ENCODE data around the gene IRX1. TPM values are rescaled to one million over a fixed set of nuclear protein-coding genes. Genes with fewer than 3 reads are reported as not detected.

Gene IRX1
- total and polyA plus RNA-seq, 2 donors (not counting 1 experiment from before 2014, with no cell fraction given): not detected

- H3K27ac Mint-ChIP-seq: no peak overlapping the region
- H3K4me1 Mint-ChIP-seq: no peaks in the 10 kb centered on the region
- Histone ChIP-seq H3K4me3 (ENCODE audit: control extremely low read depth in 1 of 5, extremely low read depth in 1 of 5, insufficient read depth in 1 of 5, low read depth in 2 of 5, low read length in 4 of 5) (no peak overlapping the region), H4K20me1 (ENCODE audit: control insufficient read depth, insufficient read depth, low read length, poor library complexity, severe bottlenecking) (no peaks in the 10 kb centered on the region), H3K27ac (ENCODE audit: low read length in 2 of 2) (no peak overlapping the region), H3K4me1 (ENCODE audit: control insufficient read depth in 2 of 2, insufficient read depth in 2 of 2, low read length in 2 of 2) (no peaks in the 10 kb centered on the region), H2AFZ (ENCODE audit: insufficient read depth, low read depth, low read length, poor library complexity, severe bottlenecking) (no peak overlapping the region), H3K4me2 (replicated peaks; ENCODE audit: low read depth, low read length, poor library complexity, severe bottlenecking) (no peak overlapping the region), H3K9me3 (ENCODE audit: control extremely low read depth in 1 of 3, control insufficient read depth in 2 of 3, insufficient read depth in 1 of 3, low read length in 2 of 3) (peaks cover 0 to 5% (median 0%) of the 10 kb centered on the region in 3 donors), H3K36me3 (replicated peaks in 1 of 2; ENCODE audit: control extremely low read depth in 1 of 2, control insufficient read depth in 1 of 2, extremely low read depth in 1 of 2, insufficient read depth in 2 of 2, low read length in 1 of 2) (no peaks in the 10 kb centered on the region), H3K9ac (ENCODE audit: low read length) (no peak overlapping the region), H3K79me2 (ENCODE audit: control insufficient read depth, insufficient read depth, low read length) (no peaks in the 10 kb centered on the region), H3K27me3 (replicated peaks in 1 of 4; ENCODE audit: control extremely low read depth in 1 of 4, control insufficient read depth in 3 of 4, insufficient read depth in 4 of 4, low read length in 3 of 4) (no peaks in the 10 kb centered on the region)
- TF ChIP-seq, protein P1, sequence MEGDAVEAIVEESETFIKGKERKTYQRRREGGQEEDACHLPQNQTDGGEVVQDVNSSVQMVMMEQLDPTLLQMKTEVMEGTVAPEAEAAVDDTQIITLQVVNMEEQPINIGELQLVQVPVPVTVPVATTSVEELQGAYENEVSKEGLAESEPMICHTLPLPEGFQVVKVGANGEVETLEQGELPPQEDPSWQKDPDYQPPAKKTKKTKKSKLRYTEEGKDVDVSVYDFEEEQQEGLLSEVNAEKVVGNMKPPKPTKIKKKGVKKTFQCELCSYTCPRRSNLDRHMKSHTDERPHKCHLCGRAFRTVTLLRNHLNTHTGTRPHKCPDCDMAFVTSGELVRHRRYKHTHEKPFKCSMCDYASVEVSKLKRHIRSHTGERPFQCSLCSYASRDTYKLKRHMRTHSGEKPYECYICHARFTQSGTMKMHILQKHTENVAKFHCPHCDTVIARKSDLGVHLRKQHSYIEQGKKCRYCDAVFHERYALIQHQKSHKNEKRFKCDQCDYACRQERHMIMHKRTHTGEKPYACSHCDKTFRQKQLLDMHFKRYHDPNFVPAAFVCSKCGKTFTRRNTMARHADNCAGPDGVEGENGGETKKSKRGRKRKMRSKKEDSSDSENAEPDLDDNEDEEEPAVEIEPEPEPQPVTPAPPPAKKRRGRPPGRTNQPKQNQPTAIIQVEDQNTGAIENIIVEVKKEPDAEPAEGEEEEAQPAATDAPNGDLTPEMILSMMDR (IDR thresholded peaks at IDR 0.05): no peak
- TF ChIP-seq EZH2 (IDR thresholded peaks at IDR 0.05; ENCODE audit: borderline replicate concordance, insufficient read depth, low read depth, low read length, poor library complexity, severe bottlenecking): no peak
- no peaks in the 10 kb centered on the region for H3K27me3 Mint-ChIP-seq
- no peak overlapping the region for H3K4me3 Mint-ChIP-seq
- DNase-seq (no peak), ATAC-seq (ENCODE audit: low read depth) (no peak)
- WGBS (ENCODE audit: insufficient coverage): 88% methylated on average over 9 of the region's 13 CpGs
- intact Hi-C loops (cut with micrococcal nuclease): no loop called here
- ChIA-PET CTCF (no interaction called here), POLR2A (no interaction called here)
- H3K9me3 Mint-ChIP-seq (ENCODE audit: insufficient read depth): peaks cover 3% of the 10 kb centered on the region
These were observed 20.2 kb downstream of the IRX1 start for GRCh38 chr5:3615829-3616228.

GRCh38 chr5:3619579-3619978 is 23.9 kb downstream of the IRX1 start:
- H3K27me3 Mint-ChIP-seq: no peaks in the 10 kb centered on the region
- WGBS (ENCODE audit: insufficient coverage): no CpG with 5 or more reads among the region's 6 CpGs
- no peak overlapping the region for H3K9ac ChIP-seq (ENCODE audit: low read length)
- H3K9me3 Mint-ChIP-seq (ENCODE audit: insufficient read depth): no peaks in the 10 kb centered on the region
- H3K4me3 Mint-ChIP-seq: no peak overlapping the region
- no peak overlapping the region for H2AFZ ChIP-seq (ENCODE audit: insufficient read depth, low read depth, low read length, poor library complexity, severe bottlenecking)
- no peak overlapping the region for H3K4me3 ChIP-seq (ENCODE audit: control extremely low read depth in 1 of 5, extremely low read depth in 1 of 5, insufficient read depth in 1 of 5, low read depth in 2 of 5, low read length in 4 of 5)
- no peaks in the 10 kb centered on the region for H3K27me3 ChIP-seq (replicated peaks in 1 of 4; ENCODE audit: control extremely low read depth in 1 of 4, control insufficient read depth in 3 of 4, insufficient read depth in 4 of 4, low read length in 3 of 4)
- CTCF ChIA-PET: no interaction called here
- intact Hi-C loops (cut with micrococcal nuclease): no loop called here
- no peaks in the 10 kb centered on the region for H3K36me3 ChIP-seq (replicated peaks in 1 of 2; ENCODE audit: control extremely low read depth in 1 of 2, control insufficient read depth in 1 of 2, extremely low read depth in 1 of 2, insufficient read depth in 2 of 2, low read length in 1 of 2)
- H3K27ac Mint-ChIP-seq: no peak overlapping the region
- POLR2A ChIA-PET: no interaction called here
- no peak overlapping the region for H3K27ac ChIP-seq (ENCODE audit: low read length in 2 of 2)
- no peak for DNase-seq
- H3K4me1 Mint-ChIP-seq: no peaks in the 10 kb centered on the region
- H3K9me3 ChIP-seq (ENCODE audit: control extremely low read depth in 1 of 3, control insufficient read depth in 2 of 3, insufficient read depth in 1 of 3, low read length in 2 of 3): peaks cover 0 to 11% (median 0%) of the 10 kb centered on the region in 3 donors
- no peak for TF ChIP-seq EZH2 (IDR thresholded peaks at IDR 0.05; ENCODE audit: borderline replicate concordance, insufficient read depth, low read depth, low read length, poor library complexity, severe bottlenecking)
- H3K4me1 ChIP-seq (ENCODE audit: control insufficient read depth in 2 of 2, insufficient read depth in 2 of 2, low read length in 2 of 2): no peaks in the 10 kb centered on the region
- H4K20me1 ChIP-seq (ENCODE audit: control insufficient read depth, insufficient read depth, low read length, poor library complexity, severe bottlenecking): no peaks in the 10 kb centered on the region
- H3K4me2 ChIP-seq (replicated peaks; ENCODE audit: low read depth, low read length, poor library complexity, severe bottlenecking): no peak overlapping the region
- no peak for ATAC-seq (ENCODE audit: low read depth)
- H3K79me2 ChIP-seq (ENCODE audit: control insufficient read depth, insufficient read depth, low read length): no peaks in the 10 kb centered on the region
